Right lobe of liver (tissue), 4 donors: ENCODE results near the gene DCST2.

Experiments used
- POLR2A ChIP-seq: fragments of 450-650 bp; IDR thresholded peaks from one replicate; pipeline ENCODE4 v1.6.1; 2017; ENCODE audit warnings: antibody characterized with exemption, mild to moderate bottlenecking
- TF ChIP-seq, protein P1 (sequence below), 4 donors: fragments of 200-600 bp in 3 of 4; fragments of 450-650 bp in 1 of 4; IDR thresholded peaks; one replicate each; pipeline versions ENCODE4 v1.5.1 to v1.8.0; 2016 to 2022; ENCODE audit warnings: antibody characterized with exemption in 4 of 4, mild to moderate bottlenecking in 2 of 4
- donor health status: DM: no; HTN: no; CAD: no.
- donor health status: DM: no; HTN: no; CAD: no.
- donor health status: DM: no; HTN: yes; CAD: no.

DNA sequence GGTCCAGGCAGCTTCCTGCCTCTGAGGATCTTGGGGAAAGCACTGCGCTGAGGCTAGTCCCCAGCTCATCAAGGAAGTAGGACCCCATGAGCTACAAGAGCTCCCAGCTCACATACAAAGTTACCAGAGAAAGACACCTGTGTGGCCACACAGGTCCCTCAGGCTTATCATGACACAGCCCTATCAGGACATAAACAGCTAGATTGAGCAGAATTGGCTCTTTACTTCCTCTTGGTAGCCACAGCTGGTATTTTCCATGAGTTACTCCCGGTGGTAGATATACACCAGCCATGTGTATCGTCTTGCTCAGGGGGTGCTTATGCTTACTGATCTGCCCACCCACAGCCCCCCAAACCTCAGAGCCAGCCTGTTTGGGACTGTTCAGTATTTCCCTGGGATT is 39.0 kb downstream of the DCST2 start:
- TF ChIP-seq, protein P1, sequence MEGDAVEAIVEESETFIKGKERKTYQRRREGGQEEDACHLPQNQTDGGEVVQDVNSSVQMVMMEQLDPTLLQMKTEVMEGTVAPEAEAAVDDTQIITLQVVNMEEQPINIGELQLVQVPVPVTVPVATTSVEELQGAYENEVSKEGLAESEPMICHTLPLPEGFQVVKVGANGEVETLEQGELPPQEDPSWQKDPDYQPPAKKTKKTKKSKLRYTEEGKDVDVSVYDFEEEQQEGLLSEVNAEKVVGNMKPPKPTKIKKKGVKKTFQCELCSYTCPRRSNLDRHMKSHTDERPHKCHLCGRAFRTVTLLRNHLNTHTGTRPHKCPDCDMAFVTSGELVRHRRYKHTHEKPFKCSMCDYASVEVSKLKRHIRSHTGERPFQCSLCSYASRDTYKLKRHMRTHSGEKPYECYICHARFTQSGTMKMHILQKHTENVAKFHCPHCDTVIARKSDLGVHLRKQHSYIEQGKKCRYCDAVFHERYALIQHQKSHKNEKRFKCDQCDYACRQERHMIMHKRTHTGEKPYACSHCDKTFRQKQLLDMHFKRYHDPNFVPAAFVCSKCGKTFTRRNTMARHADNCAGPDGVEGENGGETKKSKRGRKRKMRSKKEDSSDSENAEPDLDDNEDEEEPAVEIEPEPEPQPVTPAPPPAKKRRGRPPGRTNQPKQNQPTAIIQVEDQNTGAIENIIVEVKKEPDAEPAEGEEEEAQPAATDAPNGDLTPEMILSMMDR (IDR thresholded peaks at IDR 0.05) = no peak
- TF ChIP-seq POLR2A = no peak
